ENCODE results near the gene PYCR2.
"Not testable (repeated sequence)": the region's sequence is repeated elsewhere in the genome, so short reads cannot be mapped to it uniquely, and the experiment has no call there.

The PYCR2 gene

GRCh38 chr1:225943582-225943981 lies 19.5 kb upstream of the PYCR2 start:
- no peak for DNase-seq

DNA sequence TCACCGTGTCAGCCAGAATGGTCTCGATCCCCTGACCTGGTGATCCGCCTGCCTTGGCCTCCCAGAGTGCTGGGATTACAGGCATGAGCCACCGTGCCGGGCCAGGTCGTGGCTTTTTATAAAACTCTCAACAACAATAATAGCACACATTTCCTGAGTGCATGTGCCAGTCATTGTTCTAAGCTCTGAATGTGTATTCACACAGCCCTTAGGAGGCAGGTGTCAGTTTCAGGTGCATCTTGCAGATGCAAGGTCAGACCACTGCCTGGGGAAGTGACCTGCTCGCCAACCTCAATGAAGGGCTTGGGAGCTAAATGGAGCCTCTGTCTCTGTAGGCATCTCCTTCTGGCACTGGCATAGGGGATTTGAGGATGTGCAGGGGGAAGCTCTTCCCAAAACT lies 18.5 kb upstream of the PYCR2 start:
- DNase-seq = no peak

GRCh38 chr1:225941942-225942222 lies 17.8 kb upstream of the PYCR2 start:
- no peak for DNase-seq

DNA sequence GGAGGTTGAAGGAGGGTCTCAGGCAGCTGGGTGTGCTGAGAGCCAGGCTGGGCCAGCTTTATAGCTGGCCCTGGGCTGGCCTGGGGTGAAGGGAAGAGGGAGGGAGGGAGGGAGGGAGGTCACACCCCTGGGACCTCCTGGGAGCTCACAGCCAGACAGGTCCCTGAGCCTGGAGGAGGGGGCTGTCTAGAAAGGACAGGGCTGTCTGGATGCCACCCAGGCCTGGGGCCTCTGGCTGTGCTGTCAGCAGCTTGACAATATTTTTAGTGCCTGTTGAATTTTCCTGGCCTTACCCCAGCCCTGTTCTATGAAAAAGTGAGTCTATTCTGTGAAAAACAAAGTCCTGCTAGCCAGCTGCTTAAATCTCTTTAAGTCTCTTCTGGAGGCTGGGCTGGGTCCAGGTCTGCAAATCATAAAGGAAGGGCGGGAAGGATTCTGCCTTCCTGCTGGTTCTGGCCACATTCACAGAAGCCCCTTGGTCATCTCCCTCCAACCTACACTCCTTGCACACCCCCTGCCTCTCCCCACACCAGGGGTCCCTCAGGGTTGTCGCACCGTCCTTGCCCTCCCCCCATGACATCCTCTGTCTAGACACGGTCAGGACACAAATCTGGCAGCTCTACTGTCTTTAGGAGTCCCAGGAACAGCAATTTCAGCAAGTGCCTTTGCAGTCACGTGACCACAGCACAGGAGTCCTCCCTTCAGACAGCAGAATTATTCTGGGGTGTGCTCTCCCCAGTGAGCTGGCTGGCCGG lies 17.3 kb upstream of the PYCR2 start, which contains the start of gene LEFTY2:
LEFTY2 (minus strand) TSS at position 34 of the 755 bp plus-strand sequence. CDS start 80 bp downstream, outside the sequence.
- no peak for DNase-seq

GRCh38 chr1:225940385-225941151 lies 16.5 kb upstream of the PYCR2 start:
- no peak for DNase-seq

GRCh38 chr1:225939939-225940310 lies 15.9 kb upstream of the PYCR2 start:
- not testable (repeated sequence) for DNase-seq

DNA sequence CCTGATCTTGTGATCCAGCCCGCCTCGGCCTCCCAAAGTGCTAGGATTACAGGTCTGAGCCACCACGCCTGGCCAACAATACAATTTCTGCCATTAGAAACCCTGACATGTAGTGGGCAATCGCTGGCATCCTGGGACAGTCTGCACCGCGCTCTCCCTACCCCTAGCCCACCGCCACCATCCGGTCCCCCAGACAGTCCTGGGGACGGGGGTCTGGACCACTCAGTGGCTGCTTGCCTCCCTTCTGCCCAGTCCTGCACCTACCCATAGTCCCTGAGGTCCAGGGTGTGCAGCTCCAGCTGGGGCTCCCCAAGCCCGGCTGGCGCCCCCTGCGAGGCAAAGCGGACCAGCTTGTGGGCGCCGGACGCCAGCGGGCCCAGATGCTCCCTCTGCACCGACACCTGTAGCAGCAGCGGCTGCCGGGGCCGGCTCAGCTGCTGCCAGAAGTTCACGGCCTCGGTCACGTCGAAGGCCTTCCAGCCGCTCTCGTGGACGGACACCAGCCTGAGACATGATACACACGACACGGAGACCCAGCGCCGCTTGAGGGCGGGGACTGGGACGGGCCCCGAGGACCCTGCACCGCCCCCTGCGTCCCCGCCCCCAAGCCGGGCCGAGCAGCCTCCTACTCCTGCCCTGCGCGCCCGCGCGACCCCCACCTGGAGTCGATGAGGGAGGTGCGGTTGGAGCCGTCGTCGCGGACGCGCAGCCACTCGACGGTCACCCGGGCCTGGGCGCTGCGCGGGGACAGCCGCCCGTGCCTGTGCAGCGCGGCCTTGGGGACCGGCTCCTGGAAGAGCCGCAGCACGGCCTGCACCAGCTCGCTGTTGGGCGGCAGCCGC lies 15.3 kb upstream of the PYCR2 start:
- DNase-seq = not testable (repeated sequence)

DNA sequence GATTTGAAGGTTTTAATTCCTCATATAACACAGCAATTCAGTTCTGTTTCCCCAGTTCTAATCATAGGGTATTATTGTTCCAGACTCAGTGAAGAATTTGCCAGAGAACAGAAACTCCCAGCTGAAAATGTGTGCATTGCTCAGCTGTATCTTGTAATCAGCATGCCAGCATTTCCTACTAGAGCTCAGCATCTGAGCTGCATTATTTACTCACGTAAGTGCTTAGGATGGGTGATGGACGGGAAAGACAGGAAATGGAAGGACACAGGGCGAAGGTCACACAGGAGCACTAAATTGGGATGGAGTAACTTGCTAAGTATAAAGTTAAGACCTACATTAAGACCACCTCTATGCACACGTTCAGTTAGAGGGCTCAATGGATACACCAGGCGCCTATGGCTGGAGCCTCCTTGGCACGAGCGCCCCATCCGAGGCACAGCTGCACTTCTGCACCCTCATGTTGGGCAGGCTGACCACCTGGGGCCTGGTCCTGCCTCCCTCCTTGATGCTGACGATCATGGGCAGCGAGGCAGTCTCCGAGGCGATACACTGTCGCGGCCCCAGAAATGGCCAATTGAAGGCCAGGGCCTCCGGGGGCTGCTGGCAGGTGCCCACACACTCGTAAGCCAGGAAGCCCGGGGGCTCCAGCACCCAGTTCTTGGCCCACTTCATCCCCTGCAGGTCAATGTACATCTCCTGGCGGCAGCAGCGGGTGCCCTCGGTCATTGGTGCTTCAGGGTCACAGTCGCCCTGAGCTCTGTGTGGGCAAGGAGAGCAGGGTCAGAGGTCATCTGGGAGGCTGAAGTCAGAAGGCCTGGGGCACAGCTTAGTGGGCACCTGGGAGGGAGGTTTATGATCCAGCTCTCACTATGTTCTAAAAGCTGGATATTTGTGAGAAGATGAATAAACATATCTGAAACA lies 13.3 kb upstream of the PYCR2 start:
- no peak for DNase-seq

- no peak for DNase-seq
Measured at GRCh38 chr1:225936523-225936922, 12.5 kb upstream of the PYCR2 start.

DNA sequence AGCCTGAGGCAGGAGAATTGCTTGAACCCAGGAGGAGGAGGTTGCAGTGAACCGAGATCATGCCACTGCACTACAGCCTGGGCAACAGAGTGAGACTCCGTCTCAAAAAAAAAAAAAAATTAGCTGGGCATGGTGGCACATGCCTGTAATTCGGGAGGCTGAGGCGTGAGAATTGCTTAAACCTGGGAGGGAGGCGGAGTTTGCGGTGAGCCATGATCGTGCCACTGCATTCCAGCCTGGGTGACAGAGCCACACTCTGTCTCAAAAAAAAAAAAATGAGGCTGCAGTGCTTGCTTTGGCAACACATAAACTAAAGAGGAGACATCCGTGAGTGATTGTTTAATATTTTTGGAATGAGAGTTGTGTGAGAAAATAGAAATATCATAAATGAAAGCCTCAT lies 12.0 kb upstream of the PYCR2 start:
- DNase-seq = not testable (repeated sequence)

GRCh38 chr1:225934711-225935110 lies 10.7 kb upstream of the PYCR2 start:
- DNase-seq = no peak

DNA sequence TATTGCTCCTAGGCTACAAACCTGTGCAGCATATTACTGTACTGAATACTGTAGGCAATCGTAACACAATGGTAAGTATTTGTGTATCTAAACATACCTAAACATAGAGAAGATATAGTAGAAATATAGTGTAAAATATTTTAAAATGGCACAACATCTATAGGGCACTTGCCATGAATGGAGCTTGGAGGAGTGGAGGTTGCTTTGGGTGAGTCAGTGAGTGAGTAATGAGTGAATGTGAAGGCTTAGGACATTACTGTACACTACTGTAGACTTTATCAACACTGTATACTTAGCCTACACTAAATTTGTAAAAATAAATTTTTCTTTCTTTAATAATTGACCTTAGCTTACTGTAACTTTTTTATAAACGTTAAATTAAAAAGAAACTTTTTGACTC lies 9.0 kb upstream of the PYCR2 start:
- no peak for DNase-seq

- DNase-seq = no peak
Measured at GRCh38 chr1:225931270-225932136, 7.5 kb upstream of the PYCR2 start.

- DNase-seq = no peak
Measured at GRCh38 chr1:225930566-225930965, 6.5 kb upstream of the PYCR2 start.

- DNase-seq = not testable (repeated sequence)
Measured at GRCh38 chr1:225929462-225929861, 5.4 kb upstream of the PYCR2 start.

- no peak for DNase-seq
Measured at GRCh38 chr1:225928186-225929175, 4.4 kb upstream of the PYCR2 start.

DNA sequence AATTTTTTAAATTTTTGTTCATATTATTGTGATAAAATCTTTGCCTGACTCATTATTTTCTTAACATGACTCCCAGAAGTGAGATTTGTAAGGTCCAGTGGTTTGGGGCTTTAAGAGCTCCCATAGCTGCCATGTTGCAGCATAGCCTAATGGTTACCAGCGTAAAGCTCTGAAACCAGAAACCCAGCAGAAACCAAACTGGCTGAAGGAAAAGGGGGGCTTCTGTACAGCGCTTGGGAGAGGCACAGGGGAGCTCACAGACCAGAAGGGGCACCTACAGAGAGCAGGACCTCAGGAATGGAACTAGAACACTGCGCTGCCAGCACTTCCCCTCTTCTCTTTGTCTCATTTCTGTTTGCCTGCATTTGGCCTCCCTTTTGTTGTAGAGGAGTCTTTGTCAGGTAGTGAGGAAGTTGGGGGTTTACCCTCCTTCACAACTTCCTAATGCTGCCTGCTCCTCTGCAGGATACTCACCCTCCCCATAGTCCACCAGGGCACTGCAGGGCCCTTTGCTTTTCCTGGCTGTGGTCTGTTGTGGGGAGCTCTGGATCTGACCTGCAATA lies 2.6 kb upstream of the PYCR2 start:
- DNase-seq = no peak

DNA sequence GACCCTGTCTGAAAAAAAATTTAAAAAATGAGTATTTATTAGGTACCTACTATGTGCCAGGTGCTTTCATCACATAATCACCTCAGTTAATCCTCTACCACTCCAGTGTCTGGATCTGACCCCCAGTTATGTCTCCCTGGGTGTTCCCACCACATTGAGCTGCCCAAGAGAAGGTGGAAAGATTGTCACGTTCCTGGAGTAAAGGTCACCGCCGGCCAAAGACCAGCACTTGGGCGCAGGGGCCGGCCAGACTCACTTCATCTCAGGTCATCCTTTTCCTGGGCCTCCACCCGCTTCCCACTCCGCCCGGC lies 714 bp downstream of the PYCR2 start:
- DNase-seq = peak in 1 of 56 donors; percentile 42

All from nucleus accumbens (tissue), 56 donors.